Osteoblast (primary cell): ENCODE data around the gene GRIA2. TPM values are rescaled to one million over a fixed set of nuclear protein-coding genes. Genes with fewer than 3 reads are reported as not detected.

Experiments used
- DNase-seq: peaks from one replicate; pipeline ENCODE4 v3.0.0; 2011; ENCODE audit warnings: low spot score, mixed read lengths; ENCODE audit not compliant: insufficient read length; ENCODE audit errors: missing footprints
- H2AFZ ChIP-seq: 2 replicates; pipeline ENCODE4 v1.6.0; 2011; ENCODE audit warnings: mild to moderate bottlenecking, low read length
- H3K27ac ChIP-seq: 2 replicates; pipeline ENCODE4 v1.5.1; 2011; ENCODE audit warnings: mild to moderate bottlenecking, low read depth, low read length, moderate library complexity
- H3K27me3 ChIP-seq: 2 replicates; pipeline ENCODE4 v1.6.0; 2012; ENCODE audit warnings: mild to moderate bottlenecking, control low read depth, inconsistent platforms, low read length, moderate library complexity; ENCODE audit not compliant: insufficient read depth
- H3K36me3 ChIP-seq: 2 replicates; pipeline ENCODE4 v1.5.1; 2011; ENCODE audit warnings: mild to moderate bottlenecking, low read length, control low read depth, moderate library complexity; ENCODE audit not compliant: insufficient read depth
- H3K4me1 ChIP-seq: 2 replicates; pipeline ENCODE4 v1.5.1; 2011; ENCODE audit warnings: mild to moderate bottlenecking, low read length, control low read depth, moderate library complexity; ENCODE audit not compliant: insufficient read depth
- H3K4me2 ChIP-seq: 2 replicates; pipeline ENCODE4 v1.6.0; 2011; ENCODE audit warnings: mild to moderate bottlenecking, low read length; ENCODE audit not compliant: insufficient read depth
- H3K4me3 ChIP-seq: fragments of 200-600 bp; sonication (generic); 3 replicates; pipeline ENCODE4 v1.5.1; 2012; ENCODE audit warnings: mild to moderate bottlenecking, low read length, inconsistent platforms; ENCODE audit not compliant: insufficient read depth
- H3K79me2 ChIP-seq: 2 replicates; pipeline ENCODE4 v1.6.0; 2012; ENCODE audit warnings: mild to moderate bottlenecking, low read length, control low read depth, inconsistent platforms; ENCODE audit not compliant: insufficient read depth
- H3K9me3 ChIP-seq: 2 replicates; pipeline ENCODE4 v1.5.1; 2011; ENCODE audit warnings: low read depth, low read length, control low read depth
- H4K20me1 ChIP-seq: 2 replicates; pipeline ENCODE4 v1.6.0; 2012; ENCODE audit warnings: mild to moderate bottlenecking, low read length, control low read depth; ENCODE audit not compliant: insufficient read depth
- CTCF ChIP-seq: IDR thresholded peaks from 2 replicates; pipeline ENCODE4 v1.5.1; 2011; ENCODE audit warnings: mild to moderate bottlenecking, low read depth, low read length, moderate library complexity; ENCODE audit errors: extremely low read depth
- total RNA-seq: library from RNA; depleted of rRNA; stranded (reverse); fragments of >200 nt; gene quantifications from 2 replicates; pipeline ENCODE4 v1.2.3, GENCODE V29; 2012

GRIA2 gene
- total RNA-seq, 1 donor: not detected

- H3K79me2 ChIP-seq: no peaks in the 10 kb centered on the region
- no peak for DNase-seq
- H2AFZ ChIP-seq: peak overlapping the region; percentile 2
- no peak overlapping the region for H3K4me3 ChIP-seq
- H3K4me2 ChIP-seq: no peak overlapping the region
- H3K4me1 ChIP-seq: no peaks in the 10 kb centered on the region
- H3K27ac ChIP-seq: no peak overlapping the region
- TF ChIP-seq CTCF: no peak
- H4K20me1 ChIP-seq: no peaks in the 10 kb centered on the region
- no peaks in the 10 kb centered on the region for H3K36me3 ChIP-seq
- no peaks in the 10 kb centered on the region for H3K27me3 ChIP-seq
- no peaks in the 10 kb centered on the region for H3K9me3 ChIP-seq
These were observed 50.0 kb downstream of the GRIA2 start for GRCh38 chr4:157270552-157270951.

GRCh38 chr4:157271166-157271869 is 50.8 kb downstream of the GRIA2 start:
- Histone ChIP-seq H3K4me1 (no peaks in the 10 kb centered on the region), H3K4me3 (no peak overlapping the region), H4K20me1 (no peaks in the 10 kb centered on the region), H3K27me3 (no peaks in the 10 kb centered on the region), H3K4me2 (no peak overlapping the region), H3K27ac (no peak overlapping the region), H2AFZ (no peak overlapping the region), H3K79me2 (no peaks in the 10 kb centered on the region), H3K9me3 (no peaks in the 10 kb centered on the region), H3K36me3 (no peaks in the 10 kb centered on the region)
- no peak for TF ChIP-seq CTCF
- no peak for DNase-seq

- no peak for TF ChIP-seq CTCF
- H3K4me1 ChIP-seq: no peaks in the 10 kb centered on the region
- DNase-seq: no peak
- H3K79me2 ChIP-seq: no peaks in the 10 kb centered on the region
- no peak overlapping the region for H2AFZ ChIP-seq
- no peak overlapping the region for H3K27ac ChIP-seq
- no peaks in the 10 kb centered on the region for H3K9me3 ChIP-seq
- no peaks in the 10 kb centered on the region for H4K20me1 ChIP-seq
- no peak overlapping the region for H3K4me2 ChIP-seq
- H3K36me3 ChIP-seq: no peaks in the 10 kb centered on the region
- H3K27me3 ChIP-seq: no peaks in the 10 kb centered on the region
- H3K4me3 ChIP-seq: no peak overlapping the region
These were observed 60.1 kb downstream of the GRIA2 start for GRCh38 chr4:157280673-157281072.

- Histone ChIP-seq H3K4me2 (no peak overlapping the region), H3K36me3 (no peaks in the 10 kb centered on the region), H3K27ac (no peak overlapping the region), H3K9me3 (no peaks in the 10 kb centered on the region), H3K79me2 (no peaks in the 10 kb centered on the region), H2AFZ (no peak overlapping the region), H3K4me3 (no peak overlapping the region), H3K27me3 (no peaks in the 10 kb centered on the region), H3K4me1 (no peaks in the 10 kb centered on the region), H4K20me1 (no peaks in the 10 kb centered on the region)
- no peak for TF ChIP-seq CTCF
- DNase-seq: no peak
These were observed 61.5 kb downstream of the GRIA2 start for GRCh38 chr4:157282019-157282418.
